ENCODE results near the gene ABCC1.

DNA sequence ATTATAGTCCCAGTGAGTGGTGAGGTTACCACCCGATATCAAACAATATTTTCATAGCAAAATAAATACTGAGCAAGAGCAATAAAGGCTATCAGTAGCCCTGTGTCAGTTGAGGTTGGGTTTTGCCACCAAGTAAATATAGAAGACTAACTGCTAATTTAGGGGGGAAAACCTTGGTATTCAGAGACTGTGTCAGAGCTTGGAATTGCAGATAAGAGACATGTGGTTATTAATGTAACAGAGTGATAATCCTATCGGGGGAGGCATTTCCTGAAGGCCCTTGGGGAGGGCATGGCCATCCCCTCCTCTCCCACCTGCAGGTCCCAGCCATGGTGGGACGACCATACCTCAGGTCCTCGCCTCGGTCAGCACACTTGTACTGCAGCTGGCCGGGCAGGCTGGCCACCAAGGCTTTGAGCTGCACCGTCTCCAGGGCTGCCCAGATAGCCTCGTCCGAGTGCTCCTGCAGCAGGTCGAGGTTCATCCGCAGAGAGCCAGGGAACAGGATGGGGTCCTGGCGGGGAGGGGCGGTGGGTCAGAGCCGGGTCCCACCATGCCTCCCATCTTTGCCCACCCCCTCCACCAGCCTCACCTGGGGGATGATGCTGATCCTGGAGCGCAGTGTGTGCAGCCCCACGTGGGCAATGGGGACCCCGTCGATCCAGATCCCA is 205.0 kb downstream of the ABCC1 start:
- TF ChIP-seq, protein P1, sequence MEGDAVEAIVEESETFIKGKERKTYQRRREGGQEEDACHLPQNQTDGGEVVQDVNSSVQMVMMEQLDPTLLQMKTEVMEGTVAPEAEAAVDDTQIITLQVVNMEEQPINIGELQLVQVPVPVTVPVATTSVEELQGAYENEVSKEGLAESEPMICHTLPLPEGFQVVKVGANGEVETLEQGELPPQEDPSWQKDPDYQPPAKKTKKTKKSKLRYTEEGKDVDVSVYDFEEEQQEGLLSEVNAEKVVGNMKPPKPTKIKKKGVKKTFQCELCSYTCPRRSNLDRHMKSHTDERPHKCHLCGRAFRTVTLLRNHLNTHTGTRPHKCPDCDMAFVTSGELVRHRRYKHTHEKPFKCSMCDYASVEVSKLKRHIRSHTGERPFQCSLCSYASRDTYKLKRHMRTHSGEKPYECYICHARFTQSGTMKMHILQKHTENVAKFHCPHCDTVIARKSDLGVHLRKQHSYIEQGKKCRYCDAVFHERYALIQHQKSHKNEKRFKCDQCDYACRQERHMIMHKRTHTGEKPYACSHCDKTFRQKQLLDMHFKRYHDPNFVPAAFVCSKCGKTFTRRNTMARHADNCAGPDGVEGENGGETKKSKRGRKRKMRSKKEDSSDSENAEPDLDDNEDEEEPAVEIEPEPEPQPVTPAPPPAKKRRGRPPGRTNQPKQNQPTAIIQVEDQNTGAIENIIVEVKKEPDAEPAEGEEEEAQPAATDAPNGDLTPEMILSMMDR (conservative IDR thresholded peaks at IDR 0.05; ENCODE audit: low read depth, low read length), result no peak
- TF ChIP-seq EZH2 (IDR thresholded peaks at IDR 0.05; ENCODE audit: low read length, unreplicated experiment), result no peak

All from PC-3 (cell line).